Neutrophil (primary cell): ENCODE data around the gene UBE2D1.

ENCODE experiments used
- H3K27ac ChIP-seq: fragments of 200-600 bp; sonication (generic); 2 replicates; pipeline ENCODE4 v1.5.1; 2016; ENCODE audit warnings: mild to moderate bottlenecking, moderate library complexity
- H3K27me3 ChIP-seq: fragments of 200-600 bp; sonication (generic); 2 replicates; pipeline ENCODE4 v1.6.0; 2016; ENCODE audit warnings: mild to moderate bottlenecking
- H3K36me3 ChIP-seq: fragments of 200-600 bp; sonication (generic); 2 replicates; pipeline ENCODE4 v1.5.1; 2017
- H3K4me1 ChIP-seq, 2 experiments: fragments of 200-600 bp in 1 of 2; sonication (generic) in 1 of 2; 1 replicate in 1 of 2; 2 replicates in 1 of 2; pipeline versions ENCODE4 v1.5.1 to v1.6.1; 2013 to 2016; ENCODE audit warnings: low read depth in 1 of 2, low read length in 1 of 2, mild to moderate bottlenecking in 1 of 2, moderate library complexity in 1 of 2; ENCODE audit not compliant: control insufficient read depth in 1 of 2, insufficient read depth in 1 of 2
- H3K4me3 ChIP-seq, 2 experiments: fragments of 200-600 bp in 1 of 2; sonication (generic) in 1 of 2; 1 replicate in 1 of 2; 2 replicates in 1 of 2; pipeline ENCODE4 v1.5.1; 2013 to 2016; ENCODE audit warnings: low read depth in 1 of 2, low read length in 1 of 2, mild to moderate bottlenecking in 1 of 2, moderate library complexity in 1 of 2
- H3K9me3 ChIP-seq: fragments of 200-600 bp; sonication (generic); 2 replicates; pipeline ENCODE4 v1.5.1; 2016
- TF ChIP-seq, protein P1 (sequence below): fragments of 200-600 bp; sonication (generic); IDR thresholded peaks from 2 replicates; pipeline ENCODE4 v1.5.1; 2016; ENCODE audit warnings: antibody characterized with exemption

The UBE2D1 gene

DNA sequence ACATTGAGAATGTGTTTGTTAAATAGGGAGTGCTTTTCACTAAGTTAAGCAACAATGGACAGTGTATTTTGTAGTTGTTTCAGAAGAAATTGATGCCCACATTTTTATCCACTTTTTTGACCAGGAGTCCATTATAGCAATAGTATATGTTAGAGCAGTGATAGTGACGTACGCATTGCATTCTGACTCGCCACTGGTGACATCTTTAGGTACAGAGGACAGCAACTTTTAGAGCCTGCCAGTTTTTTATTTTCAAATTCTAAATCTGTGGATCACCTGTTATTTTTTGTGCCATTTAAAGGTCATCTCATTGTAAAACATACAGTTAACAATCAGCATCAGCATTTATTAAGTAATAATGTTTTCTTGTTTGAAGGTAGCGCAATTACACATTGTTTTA is 1.4 kb downstream of the UBE2D1 start:
- TF ChIP-seq, protein P1, sequence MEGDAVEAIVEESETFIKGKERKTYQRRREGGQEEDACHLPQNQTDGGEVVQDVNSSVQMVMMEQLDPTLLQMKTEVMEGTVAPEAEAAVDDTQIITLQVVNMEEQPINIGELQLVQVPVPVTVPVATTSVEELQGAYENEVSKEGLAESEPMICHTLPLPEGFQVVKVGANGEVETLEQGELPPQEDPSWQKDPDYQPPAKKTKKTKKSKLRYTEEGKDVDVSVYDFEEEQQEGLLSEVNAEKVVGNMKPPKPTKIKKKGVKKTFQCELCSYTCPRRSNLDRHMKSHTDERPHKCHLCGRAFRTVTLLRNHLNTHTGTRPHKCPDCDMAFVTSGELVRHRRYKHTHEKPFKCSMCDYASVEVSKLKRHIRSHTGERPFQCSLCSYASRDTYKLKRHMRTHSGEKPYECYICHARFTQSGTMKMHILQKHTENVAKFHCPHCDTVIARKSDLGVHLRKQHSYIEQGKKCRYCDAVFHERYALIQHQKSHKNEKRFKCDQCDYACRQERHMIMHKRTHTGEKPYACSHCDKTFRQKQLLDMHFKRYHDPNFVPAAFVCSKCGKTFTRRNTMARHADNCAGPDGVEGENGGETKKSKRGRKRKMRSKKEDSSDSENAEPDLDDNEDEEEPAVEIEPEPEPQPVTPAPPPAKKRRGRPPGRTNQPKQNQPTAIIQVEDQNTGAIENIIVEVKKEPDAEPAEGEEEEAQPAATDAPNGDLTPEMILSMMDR = no peak
- no peaks in the 10 kb centered on the region for H3K9me3 ChIP-seq
- H3K27me3 ChIP-seq = no peaks in the 10 kb centered on the region
- peak overlapping the region; percentile 67 to 79 for H3K4me3 ChIP-seq
- H3K36me3 ChIP-seq = peaks cover 3% of the 10 kb centered on the region
- H3K4me1 ChIP-seq = peaks cover 46 to 66% of the 10 kb centered on the region in 2 experiments
- peak overlapping the region; percentile 90 for H3K27ac ChIP-seq

DNA sequence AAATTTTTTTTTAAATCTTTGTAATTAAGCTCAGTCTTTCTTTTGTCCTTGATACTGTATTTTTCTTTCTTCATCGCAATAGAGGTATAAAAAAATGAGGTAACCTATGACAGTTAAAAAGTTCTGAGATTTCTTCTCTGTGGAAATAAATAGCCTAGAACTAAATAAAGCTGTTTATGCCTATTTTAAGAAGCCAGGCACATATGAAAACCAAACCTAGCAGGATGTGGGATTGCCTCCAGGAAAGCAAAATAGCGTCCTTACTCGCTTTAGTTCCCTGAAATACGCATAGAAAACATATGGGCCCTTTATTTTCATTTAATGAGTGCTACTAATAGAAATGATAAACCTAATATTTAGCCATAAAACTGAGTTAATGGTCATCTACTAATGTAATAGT is 6.6 kb downstream of the UBE2D1 start:
- Histone ChIP-seq H3K4me3 (no peak overlapping the region), H3K4me1 (peaks cover 13 to 34% of the 10 kb centered on the region in 2 experiments), H3K9me3 (no peaks in the 10 kb centered on the region), H3K27me3 (no peaks in the 10 kb centered on the region), H3K36me3 (peaks cover 3% of the 10 kb centered on the region), H3K27ac (no peak overlapping the region)
- TF ChIP-seq, protein P1 = no peak

DNA sequence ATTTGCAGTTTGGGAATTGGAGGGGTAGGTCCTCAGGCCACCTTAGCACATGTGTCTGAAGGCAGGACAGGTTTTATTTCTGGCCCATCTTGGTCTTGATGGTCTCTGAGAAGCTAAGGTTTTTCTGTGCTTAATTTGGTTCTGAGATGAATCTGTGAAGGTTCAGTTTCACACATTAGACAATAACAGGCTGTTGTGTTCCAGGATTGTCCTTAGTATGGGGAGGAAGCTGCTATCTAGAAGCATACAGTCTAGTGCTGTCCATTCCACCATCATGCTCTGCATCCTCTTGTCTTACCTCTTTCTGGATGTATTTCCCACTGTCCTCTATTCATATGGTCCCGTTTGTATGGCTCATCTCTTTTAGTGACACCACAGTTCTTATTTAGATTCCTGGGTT is 7.1 kb downstream of the UBE2D1 start:
- Histone ChIP-seq H3K9me3 (no peaks in the 10 kb centered on the region), H3K4me1 (peaks cover 7 to 29% of the 10 kb centered on the region in 2 experiments), H3K27me3 (no peaks in the 10 kb centered on the region), H3K36me3 (peaks cover 3% of the 10 kb centered on the region), H3K27ac (peak overlapping the region; percentile 0), H3K4me3 (no peak overlapping the region)
- TF ChIP-seq, protein P1 = no peak

DNA sequence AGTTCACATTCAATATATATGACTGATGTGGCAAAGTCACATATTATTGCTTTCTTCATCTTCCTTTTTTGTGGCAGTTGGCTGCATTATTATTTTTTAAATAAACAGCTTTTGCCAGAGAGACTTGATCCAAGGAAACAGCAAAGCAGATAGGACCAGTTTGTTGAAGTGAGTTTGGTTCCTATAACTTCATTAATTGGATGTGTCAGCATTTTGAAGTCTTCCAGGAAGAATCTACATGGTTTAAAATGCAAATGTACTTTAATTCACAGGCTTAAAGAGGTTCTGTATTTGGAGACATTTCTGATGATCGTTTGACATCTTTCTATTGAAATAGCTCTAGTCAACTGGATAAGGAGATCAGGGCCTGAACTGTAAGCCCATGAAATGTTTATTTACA is 13.2 kb downstream of the UBE2D1 start:
- Histone ChIP-seq H3K9me3 (no peaks in the 10 kb centered on the region), H3K4me1 (peaks cover 46 to 51% of the 10 kb centered on the region in 2 experiments), H3K27ac (peak overlapping the region; percentile 65), H3K27me3 (no peaks in the 10 kb centered on the region), H3K4me3 (no peak overlapping the region), H3K36me3 (no peaks in the 10 kb centered on the region)
- TF ChIP-seq, protein P1 = no peak

DNA sequence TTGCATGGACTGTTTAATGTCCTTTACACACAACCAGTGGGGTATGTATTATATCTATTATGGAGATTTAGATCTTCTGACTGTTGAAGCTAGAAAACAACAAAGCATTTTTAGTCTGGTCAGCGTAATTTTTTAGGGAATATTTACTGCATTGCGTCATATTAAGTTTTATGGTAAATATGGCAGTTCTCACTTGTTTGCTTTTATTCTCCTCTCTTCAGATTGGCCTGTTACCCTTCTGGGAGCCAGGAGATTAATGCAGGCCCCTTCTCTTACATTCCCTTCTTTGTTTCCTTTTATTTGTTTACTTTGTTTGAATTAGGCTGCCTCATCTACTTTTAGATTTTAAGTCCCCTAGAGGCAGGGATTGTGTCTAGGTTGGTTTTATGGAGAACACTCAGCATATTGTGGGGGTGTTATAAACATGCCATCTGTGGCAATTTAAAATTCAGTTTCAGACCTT is 13.8 kb downstream of the UBE2D1 start:
- peaks cover 52 to 57% of the 10 kb centered on the region in 2 experiments for H3K4me1 ChIP-seq
- H3K27ac ChIP-seq = peak overlapping the region; percentile 65
- no peak overlapping the region for H3K4me3 ChIP-seq
- no peaks in the 10 kb centered on the region for H3K9me3 ChIP-seq
- H3K27me3 ChIP-seq = no peaks in the 10 kb centered on the region
- TF ChIP-seq, protein P1 = no peak
- H3K36me3 ChIP-seq = no peaks in the 10 kb centered on the region

DNA sequence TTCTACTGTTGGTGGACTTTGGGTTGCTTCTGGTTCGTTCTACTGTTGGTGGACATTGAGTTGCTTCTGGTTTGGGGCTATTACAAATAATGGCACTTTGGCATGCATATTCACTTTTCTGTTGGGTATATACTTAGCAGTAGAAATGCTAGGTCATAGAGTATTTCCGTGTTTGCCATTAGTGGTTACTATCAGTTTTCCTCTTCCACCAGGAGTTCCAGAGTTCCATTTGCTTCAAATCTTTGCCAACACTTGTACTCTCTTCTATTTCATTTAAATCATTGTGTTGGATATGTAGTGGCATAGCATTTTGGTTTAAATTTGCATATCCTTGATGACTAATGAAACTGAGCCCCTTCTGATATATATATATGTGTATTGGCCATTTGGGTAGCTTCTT is 15.2 kb downstream of the UBE2D1 start:
- peaks cover 52 to 57% of the 10 kb centered on the region in 2 experiments for H3K4me1 ChIP-seq
- TF ChIP-seq, protein P1 = no peak
- peak overlapping the region; percentile 85 for H3K27ac ChIP-seq
- H3K4me3 ChIP-seq = peak overlapping the region; percentile 52 to 53
- no peaks in the 10 kb centered on the region for H3K9me3 ChIP-seq
- H3K27me3 ChIP-seq = no peaks in the 10 kb centered on the region
- H3K36me3 ChIP-seq = no peaks in the 10 kb centered on the region
